GM19099 (cell line): ENCODE measurements around the gene FAM163A.

ENCODE experiments used
- POLR2A ChIP-seq: IDR thresholded peaks from 3 replicates; pipeline ENCODE4 v1.6.1; 2011; ENCODE audit warnings: low read depth; ENCODE audit not compliant: insufficient read length; ENCODE audit errors: extremely low read depth

The FAM163A gene

GRCh38 chr1:179814546-179814838 lies 71.4 kb downstream of the FAM163A start:
- TF ChIP-seq POLR2A = no peak

- no peak for TF ChIP-seq POLR2A
Measured at GRCh38 chr1:179815641-179816040, 72.5 kb downstream of the FAM163A start.

- TF ChIP-seq POLR2A = no peak
Measured at GRCh38 chr1:179816196-179816960, 73.3 kb downstream of the FAM163A start.

- TF ChIP-seq POLR2A = no peak
Measured at GRCh38 chr1:179817056-179817455, 74.0 kb downstream of the FAM163A start.

GRCh38 chr1:179817789-179818188 lies 74.7 kb downstream of the FAM163A start:
- TF ChIP-seq POLR2A = no peak

GRCh38 chr1:179818260-179818659 lies 75.2 kb downstream of the FAM163A start:
- no peak for TF ChIP-seq POLR2A

GRCh38 chr1:179818743-179819173 lies 75.7 kb downstream of the FAM163A start:
- TF ChIP-seq POLR2A = no peak

- TF ChIP-seq POLR2A = no peak
Measured at GRCh38 chr1:179820226-179820970, 77.3 kb downstream of the FAM163A start.

GRCh38 chr1:179821524-179821923 lies 78.4 kb downstream of the FAM163A start:
- no peak for TF ChIP-seq POLR2A

- TF ChIP-seq POLR2A = no peak
Measured at GRCh38 chr1:179822065-179822464, 79.0 kb downstream of the FAM163A start.

- TF ChIP-seq POLR2A = no peak
Measured at GRCh38 chr1:179823693-179824092, 80.6 kb downstream of the FAM163A start.

GRCh38 chr1:179824265-179824664 lies 81.2 kb downstream of the FAM163A start:
- TF ChIP-seq POLR2A = no peak

- no peak for TF ChIP-seq POLR2A
Measured at GRCh38 chr1:179825206-179825605, 82.1 kb downstream of the FAM163A start.

- TF ChIP-seq POLR2A = no peak
Measured at GRCh38 chr1:179825798-179826460, 82.8 kb downstream of the FAM163A start.

GRCh38 chr1:179826626-179827280 lies 83.7 kb downstream of the FAM163A start:
- no peak for TF ChIP-seq POLR2A
